ENCODE data around the gene FGF21.

Gene FGF21

GRCh38 chr19:48798937-48799336, 43.6 kb downstream of the FGF21 start:
- H3K4me2 ChIP-seq (ENCODE audit: low read depth, low read length, poor library complexity, severe bottlenecking): no peak overlapping the region
- H3K9me2 ChIP-seq (replicated peaks; ENCODE audit: insufficient read depth, low read length): no peaks in the 10 kb centered on the region
- H3K9ac ChIP-seq (ENCODE audit: low read length): no peak overlapping the region
- H3K9me3 ChIP-seq (ENCODE audit: insufficient read depth, low read length): no peaks in the 10 kb centered on the region
- no peak overlapping the region for H3K27ac ChIP-seq (ENCODE audit: low read depth, low read length)
- no peak overlapping the region for H2AFZ ChIP-seq (ENCODE audit: low read depth, low read length, severe bottlenecking)
- TF ChIP-seq, protein P1, sequence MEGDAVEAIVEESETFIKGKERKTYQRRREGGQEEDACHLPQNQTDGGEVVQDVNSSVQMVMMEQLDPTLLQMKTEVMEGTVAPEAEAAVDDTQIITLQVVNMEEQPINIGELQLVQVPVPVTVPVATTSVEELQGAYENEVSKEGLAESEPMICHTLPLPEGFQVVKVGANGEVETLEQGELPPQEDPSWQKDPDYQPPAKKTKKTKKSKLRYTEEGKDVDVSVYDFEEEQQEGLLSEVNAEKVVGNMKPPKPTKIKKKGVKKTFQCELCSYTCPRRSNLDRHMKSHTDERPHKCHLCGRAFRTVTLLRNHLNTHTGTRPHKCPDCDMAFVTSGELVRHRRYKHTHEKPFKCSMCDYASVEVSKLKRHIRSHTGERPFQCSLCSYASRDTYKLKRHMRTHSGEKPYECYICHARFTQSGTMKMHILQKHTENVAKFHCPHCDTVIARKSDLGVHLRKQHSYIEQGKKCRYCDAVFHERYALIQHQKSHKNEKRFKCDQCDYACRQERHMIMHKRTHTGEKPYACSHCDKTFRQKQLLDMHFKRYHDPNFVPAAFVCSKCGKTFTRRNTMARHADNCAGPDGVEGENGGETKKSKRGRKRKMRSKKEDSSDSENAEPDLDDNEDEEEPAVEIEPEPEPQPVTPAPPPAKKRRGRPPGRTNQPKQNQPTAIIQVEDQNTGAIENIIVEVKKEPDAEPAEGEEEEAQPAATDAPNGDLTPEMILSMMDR (IDR thresholded peaks at IDR 0.05; ENCODE audit: insufficient read depth, low read length, poor library complexity, severe bottlenecking): no peak
- no peak for TF ChIP-seq EZH2phosphoT487 (conservative IDR thresholded peaks at IDR 0.05; ENCODE audit: low read length)
- H3K4me3 ChIP-seq (ENCODE audit: insufficient read depth, low read length, poor library complexity, severe bottlenecking): no peak overlapping the region
- no peaks in the 10 kb centered on the region for H3K27me3 ChIP-seq (ENCODE audit: low read length)
- H3K79me2 ChIP-seq (ENCODE audit: insufficient read depth, low read length): no peaks in the 10 kb centered on the region
- H3F3A ChIP-seq (ENCODE audit: insufficient read depth): no peaks in the 10 kb centered on the region
- no peaks in the 10 kb centered on the region for H3K36me3 ChIP-seq (ENCODE audit: low read length)
- no peaks in the 10 kb centered on the region for H4K20me1 ChIP-seq (ENCODE audit: low read depth, low read length)

- H3K79me2 ChIP-seq (ENCODE audit: insufficient read depth, low read length): no peaks in the 10 kb centered on the region
- no peak overlapping the region for H2AFZ ChIP-seq (ENCODE audit: low read depth, low read length, severe bottlenecking)
- H4K20me1 ChIP-seq (ENCODE audit: low read depth, low read length): no peaks in the 10 kb centered on the region
- H3K36me3 ChIP-seq (ENCODE audit: low read length): no peaks in the 10 kb centered on the region
- H3K27ac ChIP-seq (ENCODE audit: low read depth, low read length): no peak overlapping the region
- H3K4me3 ChIP-seq (ENCODE audit: insufficient read depth, low read length, poor library complexity, severe bottlenecking): no peak overlapping the region
- no peaks in the 10 kb centered on the region for H3K27me3 ChIP-seq (ENCODE audit: low read length)
- no peaks in the 10 kb centered on the region for H3K9me2 ChIP-seq (replicated peaks; ENCODE audit: insufficient read depth, low read length)
- no peaks in the 10 kb centered on the region for H3F3A ChIP-seq (ENCODE audit: insufficient read depth)
- no peak overlapping the region for H3K9ac ChIP-seq (ENCODE audit: low read length)
- TF ChIP-seq, protein P1 (IDR thresholded peaks at IDR 0.05; ENCODE audit: insufficient read depth, low read length, poor library complexity, severe bottlenecking): no peak
- TF ChIP-seq EZH2phosphoT487 (conservative IDR thresholded peaks at IDR 0.05; ENCODE audit: low read length): no peak
- H3K4me2 ChIP-seq (ENCODE audit: low read depth, low read length, poor library complexity, severe bottlenecking): no peak overlapping the region
- no peaks in the 10 kb centered on the region for H3K9me3 ChIP-seq (ENCODE audit: insufficient read depth, low read length)
Observed at GRCh38 chr19:48799358-48800300, 44.3 kb downstream of the FGF21 start.

DNA sequence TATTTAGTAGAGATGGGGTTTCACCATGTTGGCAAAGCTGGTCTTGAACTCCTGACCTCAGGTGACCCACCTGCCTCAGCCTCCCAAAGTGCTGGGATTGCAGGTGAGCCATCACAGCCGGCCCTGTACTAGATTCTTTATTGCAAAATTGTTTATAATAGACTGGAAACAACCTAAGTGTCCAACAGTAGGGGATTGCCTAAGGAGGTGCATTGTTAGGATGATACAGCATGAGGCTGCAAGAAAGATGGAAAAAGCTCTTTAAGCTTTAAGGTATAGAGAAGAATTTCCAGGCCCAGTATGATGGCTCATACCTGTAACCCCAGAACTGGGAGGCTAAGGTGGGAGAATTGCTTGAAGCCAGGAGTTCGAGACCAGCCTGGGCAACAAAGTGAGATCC, 47.3 kb downstream of the FGF21 start:
- Histone ChIP-seq H3K4me3 (ENCODE audit: insufficient read depth, low read length, poor library complexity, severe bottlenecking) (no peak overlapping the region), H3K36me3 (ENCODE audit: low read length) (no peaks in the 10 kb centered on the region), H2AFZ (ENCODE audit: low read depth, low read length, severe bottlenecking) (no peak overlapping the region), H3K4me2 (ENCODE audit: low read depth, low read length, poor library complexity, severe bottlenecking) (no peak overlapping the region), H4K20me1 (ENCODE audit: low read depth, low read length) (no peaks in the 10 kb centered on the region), H3F3A (ENCODE audit: insufficient read depth) (no peaks in the 10 kb centered on the region), H3K27me3 (ENCODE audit: low read length) (no peaks in the 10 kb centered on the region), H3K79me2 (ENCODE audit: insufficient read depth, low read length) (no peaks in the 10 kb centered on the region), H3K27ac (ENCODE audit: low read depth, low read length) (no peak overlapping the region), H3K9me3 (ENCODE audit: insufficient read depth, low read length) (no peaks in the 10 kb centered on the region), H3K9me2 (replicated peaks; ENCODE audit: insufficient read depth, low read length) (no peaks in the 10 kb centered on the region), H3K9ac (ENCODE audit: low read length) (no peak overlapping the region)
- no peak for TF ChIP-seq EZH2phosphoT487 (conservative IDR thresholded peaks at IDR 0.05; ENCODE audit: low read length)
- TF ChIP-seq, protein P1 (IDR thresholded peaks at IDR 0.05; ENCODE audit: insufficient read depth, low read length, poor library complexity, severe bottlenecking): no peak
